GM12878 (cell line): ENCODE measurements around the gene LAYN. TPM values are rescaled to one million over a fixed set of nuclear protein-coding genes. Genes with fewer than 3 reads are reported as not detected.

Source experiments
- ATAC-seq: fragments of 200-7000 bp; cut with Tn5 transposase; 3 replicates; pipeline ENCODE4 v1.9.1; 2020; ENCODE audit warnings: mild to moderate bottlenecking, moderate library complexity
- BruUV-seq: library from RNA; stranded (reverse); fragments of 400-500 nt; replicated peaks from 2 replicates; lab custom pipeline; 2021; lab: Mats Ljungman, UMichigan
- CTCF ChIA-PET: fragments of 300-600 bp; sonication (Branson Sonifier 250); formaldehyde crosslinking; extraction: SDS; loops from one replicate; lab custom pipeline; 2021; ENCODE audit warnings: inconsistent platforms; lab: Yijun Ruan, JAX
- POLR2A ChIA-PET: fragments of 350-600 bp; formaldehyde crosslinking; extraction: SDS; loops from one replicate; lab custom pipeline; 2021; ENCODE audit warnings: inconsistent platforms; lab: Charles Lee
- RAD21 ChIA-PET: fragments of 300-600 bp; sonication (Branson Sonifier 250); formaldehyde crosslinking; loops from one replicate; lab custom pipeline; 2023; ENCODE audit warnings: antibody characterized with exemption; ENCODE audit not compliant: unreplicated experiment; lab: Charles Lee
- SMC1A ChIA-PET: fragments of 300-600 bp; sonication (Branson Sonifier 250); formaldehyde crosslinking; loops from one replicate; lab custom pipeline; 2023; ENCODE audit not compliant: unreplicated experiment, uncharacterized antibody; lab: Charles Lee
- DNase-seq: peaks from one replicate; pipeline ENCODE4 v3.0.0-alpha.2; 2011; ENCODE audit warnings: low read depth, low spot score
- FAIRE-seq: peaks from 3 replicates; lab custom pipeline; 2011; peaks lifted over from hg19 to GRCh38; lab: Jason Lieb, UNC
- H2AFZ ChIP-seq: 2 replicates; pipeline ENCODE4 v1.6.0; 2011; ENCODE audit warnings: low read depth, low read length, control low read depth; ENCODE audit not compliant: control insufficient read depth
- H3K27ac ChIP-seq: 2 replicates; pipeline ENCODE4 v1.5.1; 2011; ENCODE audit warnings: control low read depth; ENCODE audit not compliant: control insufficient read depth, insufficient read depth
- H3K27me3 ChIP-seq, 2 experiments: replicated peaks in 1 of 2; 2 replicates each; pipeline versions ENCODE4 v1.6.0 to v1.6.1; 2011; ENCODE audit warnings: low read length in 1 of 2; ENCODE audit not compliant: control insufficient read depth in 2 of 2, insufficient read depth in 2 of 2
- H3K36me3 ChIP-seq, 2 experiments: 2 replicates each; pipeline ENCODE4 v1.5.1; 2011; ENCODE audit warnings: low read length in 1 of 2; ENCODE audit not compliant: control insufficient read depth in 2 of 2, insufficient read depth in 2 of 2
- H3K4me1 ChIP-seq: 2 replicates; pipeline ENCODE4 v1.6.1; 2011; ENCODE audit warnings: mild to moderate bottlenecking, low read length, moderate library complexity, mixed read lengths; ENCODE audit not compliant: control insufficient read depth, insufficient read depth
- H3K4me2 ChIP-seq: 2 replicates; pipeline ENCODE4 v1.6.0; 2011; ENCODE audit warnings: control low read depth; ENCODE audit not compliant: control insufficient read depth, insufficient read depth
- H3K4me3 ChIP-seq: fragments of 200-600 bp; sonication (generic); 2 replicates; pipeline ENCODE4 v1.5.1; 2016
- H3K79me2 ChIP-seq: 2 replicates; pipeline ENCODE4 v1.6.0; 2011; ENCODE audit warnings: low read length; ENCODE audit not compliant: control insufficient read depth, insufficient read depth
- H3K9ac ChIP-seq: 2 replicates; pipeline ENCODE4 v1.8.0; 2011; ENCODE audit warnings: low read length, control low read depth, mixed read lengths; ENCODE audit not compliant: control insufficient read depth, insufficient read depth
- H3K9me3 ChIP-seq: replicated peaks from 3 replicates; pipeline ENCODE4 v1.5.1; 2011; ENCODE audit warnings: mild to moderate bottlenecking, low read length; ENCODE audit not compliant: control insufficient read depth, insufficient read depth
- H4K20me1 ChIP-seq: 2 replicates; pipeline ENCODE4 v1.6.0; 2011; ENCODE audit not compliant: control insufficient read depth, insufficient read depth
- BCL11A ChIP-seq: IDR thresholded peaks from 2 replicates; pipeline ENCODE4 v1.6.1; 2011; ENCODE audit warnings: low read depth, low read length
- GABPA ChIP-seq: IDR thresholded peaks from 2 replicates; pipeline ENCODE4 v1.6.1; 2014; ENCODE audit warnings: antibody characterized with exemption, low read depth, mild to moderate bottlenecking, inconsistent platforms
- IKZF1 ChIP-seq: fragments of 450-650 bp; conservative IDR thresholded peaks from 2 replicates; pipeline ENCODE4 v1.6.1; 2017; ENCODE audit warnings: antibody characterized with exemption, mild to moderate bottlenecking
- MEF2B ChIP-seq: fragments of 450-650 bp; IDR thresholded peaks from 2 replicates; pipeline ENCODE4 v1.6.1; 2018; ENCODE audit warnings: mild to moderate bottlenecking, moderate library complexity; ENCODE audit not compliant: partially characterized antibody, poor library complexity, severe bottlenecking
- SIN3A ChIP-seq: IDR thresholded peaks from 2 replicates; pipeline ENCODE4 v1.6.1; 2012; ENCODE audit warnings: low read depth, low read length, improper control_type of control experiment
- SPI1 ChIP-seq: IDR thresholded peaks from 2 replicates; pipeline ENCODE4 v1.6.1; 2011; ENCODE audit warnings: low read depth, mild to moderate bottlenecking, low read length, moderate library complexity, borderline replicate concordance; ENCODE audit not compliant: insufficient read depth
- STAT3 ChIP-seq: IDR thresholded peaks from 2 replicates; pipeline ENCODE4 v1.6.1; 2011; ENCODE audit warnings: low read depth, low read length, improper control_type of control experiment
- TBL1XR1 ChIP-seq: IDR thresholded peaks from 2 replicates; pipeline ENCODE4 v1.6.1; 2012; ENCODE audit warnings: low read depth, low read length, improper control_type of control experiment
- WGBS: methylation state at CpG from one replicate; pipeline ENCODE4 v1.1.6; 2016; ENCODE audit warnings: low lambda C conversion rate; ENCODE audit not compliant: insufficient replicate concordance, insufficient coverage; ENCODE audit errors: missing lambda C conversion rate; 5-methylcytosine and 5-hydroxymethylcytosine counted together
- in situ Hi-C: fragments of 300-500 bp; cut with MboI; formaldehyde crosslinking; loops from 9 replicates; pipeline ENCODE4 v1.14.3; 2018; ENCODE audit warnings: mixed read lengths
- intact Hi-C: fragments of 100-400 bp; cut with micrococcal nuclease; formaldehyde crosslinking; loops from one replicate; pipeline ENCODE4 v1.14.2; 2022; ENCODE audit not compliant: unreplicated experiment
- polyA plus RNA-seq, 11 experiments: library from polyadenylated mRNA; depleted of rRNA in 4 of 11; unstranded in 6 of 11; stranded (reverse) in 5 of 11; fragments of >200 nt; fragmentation: Nextera tagmentation in 4 of 11; fragmentation: Illumina TruSeq in 1 of 11; extraction: Ambion mirVana in 4 of 11; extraction: Trizol in 1 of 11; gene quantifications; 1 replicate in 1 of 11; 2 replicates in 10 of 11; pipeline versions ENCODE4 v1.2.1 to v1.2.3, GENCODE V29; 2011 to 2016; ENCODE audit warnings: inconsistent platforms in 2 of 11, missing spikeins in 2 of 11, low read depth in 1 of 11
- total RNA-seq, 4 experiments: library from RNA; depleted of rRNA in 3 of 4; stranded (reverse); fragments of >200 nt in 3 of 4; fragmentation: Illumina TruSeq in 1 of 4; extraction: Trizol in 1 of 4; gene quantifications; 2 replicates each; pipeline versions ENCODE4 v1.2.1 to v1.2.3, GENCODE V29; 2013 to 2021
- TF ChIP-seq, protein P1 (sequence below): fragments of 450-650 bp; formaldehyde crosslinking; IDR thresholded peaks from 2 replicates; pipeline ENCODE4 v1.5.0; 2022; ENCODE audit warnings: mild to moderate bottlenecking, missing genetic modification characterization

The LAYN gene
- total and polyA plus RNA-seq, 10 of the 15 experiments (the other 5 are each of a cell fraction or from before 2014, with no cell fraction given) = 0.06 to 0.14 (median 0.10) TPM; not detected in 7

DNA sequence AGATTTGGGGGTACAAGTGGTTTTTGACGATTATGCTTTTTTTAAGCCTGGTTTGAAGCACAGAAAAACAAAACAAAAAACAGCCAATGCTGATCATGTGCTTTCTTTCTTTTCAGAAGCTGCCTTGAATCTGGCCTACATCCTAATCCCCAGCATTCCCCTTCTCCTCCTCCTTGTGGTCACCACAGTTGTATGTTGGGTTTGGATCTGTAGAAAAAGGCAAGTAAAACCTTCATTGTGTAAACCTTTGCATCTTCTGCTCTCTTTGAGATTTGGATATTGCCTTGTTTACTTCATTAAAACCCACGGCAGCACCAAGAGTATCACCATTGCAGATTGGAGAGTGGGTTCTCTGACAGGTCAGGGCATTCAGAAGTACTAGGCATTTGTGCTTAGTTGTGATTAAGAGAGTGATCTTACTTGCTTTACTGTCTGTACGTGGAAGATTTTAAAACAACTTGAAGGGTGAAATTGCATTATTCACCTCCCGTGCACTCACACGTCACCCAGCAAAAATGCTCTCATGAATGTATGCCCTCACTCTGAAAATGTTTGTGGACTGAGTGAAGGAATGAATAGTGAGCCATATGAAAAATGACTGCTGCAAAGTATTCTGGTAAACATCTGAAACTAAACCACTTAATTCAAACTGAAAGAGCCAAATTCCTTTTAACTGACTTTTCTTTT is 17.0 kb downstream of the LAYN start (continued):
- TF ChIP-seq GABPA = no peak
- TF ChIP-seq, protein P1, sequence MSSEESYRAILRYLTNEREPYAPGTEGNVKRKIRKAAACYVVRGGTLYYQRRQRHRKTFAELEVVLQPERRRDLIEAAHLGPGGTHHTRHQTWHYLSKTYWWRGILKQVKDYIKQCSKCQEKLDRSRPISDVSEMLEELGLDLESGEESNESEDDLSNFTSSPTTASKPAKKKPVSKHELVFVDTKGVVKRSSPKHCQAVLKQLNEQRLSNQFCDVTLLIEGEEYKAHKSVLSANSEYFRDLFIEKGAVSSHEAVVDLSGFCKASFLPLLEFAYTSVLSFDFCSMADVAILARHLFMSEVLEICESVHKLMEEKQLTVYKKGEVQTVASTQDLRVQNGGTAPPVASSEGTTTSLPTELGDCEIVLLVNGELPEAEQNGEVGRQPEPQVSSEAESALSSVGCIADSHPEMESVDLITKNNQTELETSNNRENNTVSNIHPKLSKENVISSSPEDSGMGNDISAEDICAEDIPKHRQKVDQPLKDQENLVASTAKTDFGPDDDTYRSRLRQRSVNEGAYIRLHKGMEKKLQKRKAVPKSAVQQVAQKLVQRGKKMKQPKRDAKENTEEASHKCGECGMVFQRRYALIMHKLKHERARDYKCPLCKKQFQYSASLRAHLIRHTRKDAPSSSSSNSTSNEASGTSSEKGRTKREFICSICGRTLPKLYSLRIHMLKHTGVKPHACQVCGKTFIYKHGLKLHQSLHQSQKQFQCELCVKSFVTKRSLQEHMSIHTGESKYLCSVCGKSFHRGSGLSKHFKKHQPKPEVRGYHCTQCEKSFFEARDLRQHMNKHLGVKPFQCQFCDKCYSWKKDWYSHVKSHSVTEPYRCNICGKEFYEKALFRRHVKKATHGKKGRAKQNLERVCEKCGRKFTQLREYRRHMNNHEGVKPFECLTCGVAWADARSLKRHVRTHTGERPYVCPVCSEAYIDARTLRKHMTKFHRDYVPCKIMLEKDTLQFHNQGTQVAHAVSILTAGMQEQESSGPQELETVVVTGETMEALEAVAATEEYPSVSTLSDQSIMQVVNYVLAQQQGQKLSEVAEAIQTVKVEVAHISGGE (CRISPR knock-in tag) = no peak
- no peak for TF ChIP-seq MEF2B
- TF ChIP-seq STAT3 = no peak
- no peak for TF ChIP-seq SPI1
- no peak for TF ChIP-seq TBL1XR1

DNA sequence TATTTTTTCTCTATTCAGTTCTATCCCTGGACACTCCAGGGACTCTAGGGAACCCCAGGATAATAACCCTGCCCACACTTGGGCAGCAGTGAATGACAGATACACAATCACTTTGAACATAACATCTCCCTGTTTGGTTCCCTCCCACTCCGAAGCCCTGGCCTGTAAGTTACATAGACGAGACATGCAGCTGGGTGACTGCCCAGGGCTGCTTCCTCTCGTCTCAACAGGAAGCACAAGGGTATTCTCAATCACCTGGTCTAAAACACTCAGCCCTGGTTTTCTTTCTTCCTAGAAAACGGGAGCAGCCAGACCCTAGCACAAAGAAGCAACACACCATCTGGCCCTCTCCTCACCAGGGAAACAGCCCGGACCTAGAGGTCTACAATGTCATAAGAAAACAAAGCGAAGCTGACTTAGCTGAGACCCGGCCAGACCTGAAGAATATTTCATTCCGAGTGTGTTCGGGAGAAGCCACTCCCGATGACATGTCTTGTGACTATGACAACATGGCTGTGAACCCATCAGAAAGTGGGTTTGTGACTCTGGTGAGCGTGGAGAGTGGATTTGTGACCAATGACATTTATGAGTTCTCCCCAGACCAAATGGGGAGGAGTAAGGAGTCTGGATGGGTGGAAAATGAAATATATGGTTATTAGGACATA is 19.4 kb downstream of the LAYN start:
- ChIA-PET RAD21 (no interaction called here), CTCF (interaction anchor here (1.4 to 5.0 kb wide), 3 partner anchors 9 to 275 kb away, joined by 4 to 24 read pairs (median 7); no protein-coding TSS in a partner anchor), SMC1A (interaction anchor here (1.0 to 1.3 kb wide), 2 partner anchors 21 to 282 kb away, joined by 3 to 4 read pairs; no protein-coding TSS in a partner anchor), POLR2A (interaction anchor here (0.5 kb wide), 1 partner anchor 383 kb away, joined by 3 read pairs; no protein-coding TSS in a partner anchor)
- Histone ChIP-seq H3K4me3 (no peak overlapping the region), H3K9ac (no peak overlapping the region), H3K9me3 (no peaks in the 10 kb centered on the region; the same call in 2 of the 3 replicates), H2AFZ (no peak overlapping the region), H3K27me3 (peaks cover 0 to 2% of the 10 kb centered on the region in 2 experiments; a peak in 1 of 4 replicates), H3K4me2 (no peak overlapping the region), H3K36me3 (no peaks in the 10 kb centered on the region), H3K27ac (no peak overlapping the region), H3K4me1 (no peaks in the 10 kb centered on the region), H3K79me2 (no peaks in the 10 kb centered on the region), H4K20me1 (no peaks in the 10 kb centered on the region)
- TF ChIP-seq SIN3A (no peak), BCL11A (no peak), IKZF1 (no peak)
- no peak for ATAC-seq
- WGBS = 44% methylated on average over 11 of the region's 11 CpGs
- intact Hi-C loops = loop anchor here (10.0 kb wide), 1 partner anchor 425 kb away; no protein-coding TSS in a partner anchor
- no peak for FAIRE-seq
- no peak for DNase-seq
- no TSS peak for BruUV-seq
- in situ Hi-C loops = no loop called here
